ENCODE results near the gene TAS1R2.

The TAS1R2 gene

GRCh38 chr1:18819986-18820790 lies 39.3 kb downstream of the TAS1R2 start:
- no peak for DNase-seq

- DNase-seq = no peak
Observed at GRCh38 chr1:18819203-18819602, 40.3 kb downstream of the TAS1R2 start.

DNA sequence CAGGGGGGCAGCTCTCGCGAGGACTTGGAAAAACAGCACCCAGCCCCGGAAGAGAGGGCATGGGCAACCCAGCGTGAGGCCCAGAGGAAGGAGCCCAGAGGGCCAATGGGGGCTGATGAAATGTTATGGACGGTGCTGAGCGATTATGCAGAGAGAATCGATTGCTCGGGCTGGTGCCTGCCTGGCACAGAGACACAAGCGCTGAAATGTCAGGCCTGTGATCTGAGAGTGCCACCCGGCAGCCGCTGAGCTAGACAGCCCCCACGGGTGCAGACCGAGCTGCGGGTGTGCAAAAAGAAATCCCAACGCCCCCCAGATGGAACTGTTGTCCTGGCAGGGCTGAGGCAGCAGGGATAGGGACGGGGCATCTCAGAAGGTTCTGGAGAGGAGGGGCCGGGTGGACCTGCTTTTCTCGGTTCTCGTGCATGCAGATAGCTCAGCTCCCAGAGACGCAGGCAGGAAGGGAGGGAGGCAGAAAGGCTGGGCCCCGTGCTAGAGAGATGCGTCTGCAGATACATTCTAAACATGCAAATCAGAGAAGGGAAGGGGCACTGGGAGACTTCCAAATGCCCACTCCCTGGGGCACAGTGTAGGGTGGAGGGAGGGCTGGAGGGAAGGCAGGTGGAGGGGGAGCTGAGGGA lies 41.5 kb downstream of the TAS1R2 start:
- no peak for DNase-seq

- no peak for DNase-seq
Observed at GRCh38 chr1:18817316-18817715, 42.1 kb downstream of the TAS1R2 start.

DNA sequence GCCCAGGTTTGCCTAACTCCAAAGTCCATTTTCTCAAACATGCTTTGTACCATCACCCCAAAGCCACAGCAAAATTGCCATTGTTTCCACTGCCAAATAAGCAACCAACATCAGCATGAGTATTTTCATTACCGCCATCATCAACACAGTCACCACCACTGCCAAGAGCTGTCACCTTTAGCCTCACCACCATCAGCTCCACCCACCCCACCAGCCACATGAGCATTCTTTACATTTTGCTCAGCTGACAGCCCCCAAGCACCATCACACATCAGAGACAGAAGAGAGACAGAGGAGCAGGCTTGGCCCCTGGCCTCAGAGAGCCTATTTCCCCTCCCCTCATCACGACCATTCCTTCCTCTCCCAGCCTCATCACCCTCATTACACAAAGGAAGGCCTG lies 42.7 kb downstream of the TAS1R2 start:
- no peak for DNase-seq

- DNase-seq = no peak
Observed at GRCh38 chr1:18814874-18815531, 44.5 kb downstream of the TAS1R2 start.

DNA sequence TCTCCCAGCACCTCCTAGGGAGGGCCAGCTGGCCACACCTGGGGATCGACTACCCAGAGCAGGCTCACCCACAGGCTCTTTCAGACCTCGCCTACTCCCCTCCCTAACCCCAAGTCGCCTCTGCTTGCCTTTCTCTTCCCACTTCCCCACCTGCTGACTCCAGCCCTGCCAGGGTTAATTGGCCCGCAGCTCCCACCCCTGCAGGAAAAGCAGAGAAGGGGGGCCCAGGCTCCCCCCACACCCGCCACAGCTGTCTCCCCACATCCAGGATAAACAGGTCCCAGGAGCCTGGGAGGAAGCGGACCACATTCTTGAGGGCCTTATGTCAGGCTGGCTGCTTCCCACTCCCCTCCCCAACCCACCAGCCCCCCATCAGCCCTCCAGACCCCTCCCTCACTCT lies 45.0 kb downstream of the TAS1R2 start:
- no peak for DNase-seq

- no peak for DNase-seq
Observed at GRCh38 chr1:18812453-18812939, 47.0 kb downstream of the TAS1R2 start.

DNA sequence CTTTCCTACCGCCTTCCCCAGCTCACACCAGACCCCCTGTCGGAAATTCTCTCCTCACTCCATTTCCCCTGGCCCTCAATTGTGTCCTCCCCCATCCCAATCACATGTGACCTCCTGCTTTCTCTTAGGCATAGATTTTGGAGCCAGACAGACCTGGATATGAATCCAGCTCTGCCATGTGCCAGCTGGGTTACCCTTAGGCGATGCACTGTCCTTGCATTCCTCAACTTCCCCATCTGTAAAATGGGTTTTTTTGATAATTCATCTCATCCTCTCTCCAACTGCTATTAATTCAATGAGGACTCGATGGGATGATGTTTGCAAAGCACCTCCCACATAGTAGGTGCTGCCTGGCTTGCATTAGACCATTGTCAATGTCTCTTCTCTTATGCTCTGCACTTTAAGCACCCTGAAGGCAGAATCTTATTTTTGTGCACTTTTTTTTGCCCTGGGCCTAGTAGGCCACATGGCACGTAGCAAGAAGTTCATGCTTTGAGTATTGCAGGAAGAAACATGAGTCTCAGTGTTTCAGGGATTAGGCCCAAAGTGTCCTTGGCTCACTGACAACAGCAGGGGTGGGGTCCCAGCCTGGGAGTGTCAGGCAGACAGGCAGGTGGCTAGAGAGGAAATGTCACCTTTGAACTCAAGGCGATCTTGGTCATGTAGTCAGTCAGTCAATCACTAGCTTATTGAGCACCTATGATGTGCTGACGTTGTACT lies 47.6 kb downstream of the TAS1R2 start:
- DNase-seq = no peak

- no peak for DNase-seq
Observed at GRCh38 chr1:18809953-18810899, 49.2 kb downstream of the TAS1R2 start.

DNA sequence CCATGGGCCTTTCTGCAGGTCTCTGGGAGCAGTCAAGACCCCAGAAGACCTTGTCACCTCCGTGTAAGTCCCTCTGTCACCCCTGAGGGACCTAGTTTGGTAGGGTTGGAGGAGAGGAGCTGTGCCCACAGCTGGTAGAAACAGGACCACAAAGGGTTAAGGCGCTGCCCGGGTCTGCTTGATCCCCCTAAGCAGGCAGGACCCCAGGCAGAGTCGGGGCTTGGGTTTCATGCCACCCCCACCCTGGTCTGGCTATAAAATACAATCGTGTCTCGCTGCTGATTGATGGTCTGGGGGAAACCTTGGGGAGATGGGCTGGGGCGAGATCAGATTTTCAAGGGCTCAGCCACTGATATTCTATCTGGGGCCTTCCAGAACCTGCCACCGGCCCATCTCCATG lies 50.9 kb downstream of the TAS1R2 start:
- DNase-seq = no peak

DNA sequence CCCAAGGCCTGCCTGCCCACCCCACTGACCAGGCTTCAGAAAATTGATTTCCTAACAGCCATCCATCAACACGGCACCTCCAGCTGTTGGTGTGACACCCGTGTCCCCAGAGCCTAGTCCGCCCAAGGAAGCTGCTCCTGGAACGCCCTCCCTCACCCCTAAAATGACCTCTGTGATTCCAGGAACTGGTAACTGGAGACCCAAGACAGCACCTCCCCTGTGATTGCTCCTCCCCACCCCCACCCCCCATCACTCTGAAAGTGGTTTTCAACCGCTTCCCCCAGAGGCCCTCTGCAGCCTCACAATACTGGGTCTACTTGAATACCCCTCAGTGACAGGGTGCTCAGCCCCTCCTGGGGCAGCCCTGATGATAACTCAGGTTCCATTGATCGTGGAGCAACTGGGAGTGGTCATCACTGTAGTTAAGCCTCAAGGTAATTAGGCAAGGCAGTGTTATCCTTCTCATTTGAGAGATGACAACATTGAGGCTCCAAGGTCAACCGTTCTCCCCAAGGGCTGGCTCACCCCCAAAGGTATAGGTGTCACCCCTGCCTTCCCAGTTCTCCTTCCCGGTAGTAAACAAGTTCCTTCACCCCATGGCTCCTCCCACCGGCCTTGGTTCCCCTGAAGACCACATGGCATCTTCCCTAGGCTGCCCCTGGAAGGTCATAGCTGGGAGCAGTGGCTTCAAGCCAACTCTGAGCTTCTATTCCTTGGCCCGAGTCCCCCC lies 52.0 kb downstream of the TAS1R2 start:
- no peak for DNase-seq

GRCh38 chr1:18805925-18806849 lies 53.3 kb downstream of the TAS1R2 start:
- no peak for DNase-seq

DNA sequence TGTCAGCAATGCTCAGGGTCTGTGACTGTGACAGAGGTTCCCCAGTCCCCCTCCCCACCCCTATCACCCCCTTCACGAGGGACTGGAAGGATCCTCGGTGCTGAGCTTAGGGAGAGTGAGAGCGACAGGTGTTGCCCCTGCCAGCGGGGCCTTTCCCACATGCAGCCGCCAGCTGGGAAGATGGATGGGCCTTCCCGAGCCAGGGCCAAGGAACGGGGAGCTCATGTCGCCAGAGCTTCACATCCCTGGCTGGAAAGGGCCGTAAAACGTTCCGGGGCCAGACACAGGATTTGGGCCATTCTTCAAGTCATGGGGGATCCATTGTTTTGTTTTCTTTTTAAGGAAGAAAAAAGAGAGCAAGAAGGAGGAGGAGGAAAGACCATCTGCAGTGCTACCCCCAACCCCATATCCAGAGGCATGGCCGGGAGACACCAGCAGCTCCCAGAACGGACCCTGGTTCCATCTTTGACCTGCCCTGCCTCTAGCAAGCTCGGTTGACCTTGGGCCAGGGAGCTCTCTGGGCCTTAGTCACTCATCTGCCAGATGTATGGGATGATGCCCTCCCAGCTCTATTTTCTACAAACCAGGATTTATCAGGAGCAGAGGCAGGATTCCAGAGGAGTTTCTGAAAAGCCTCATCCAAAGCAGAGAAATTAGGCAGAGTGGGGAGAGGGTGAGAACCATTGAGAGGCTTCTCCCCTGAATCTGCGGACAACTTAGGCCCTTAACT lies 54.1 kb downstream of the TAS1R2 start:
- DNase-seq = no peak

DNA sequence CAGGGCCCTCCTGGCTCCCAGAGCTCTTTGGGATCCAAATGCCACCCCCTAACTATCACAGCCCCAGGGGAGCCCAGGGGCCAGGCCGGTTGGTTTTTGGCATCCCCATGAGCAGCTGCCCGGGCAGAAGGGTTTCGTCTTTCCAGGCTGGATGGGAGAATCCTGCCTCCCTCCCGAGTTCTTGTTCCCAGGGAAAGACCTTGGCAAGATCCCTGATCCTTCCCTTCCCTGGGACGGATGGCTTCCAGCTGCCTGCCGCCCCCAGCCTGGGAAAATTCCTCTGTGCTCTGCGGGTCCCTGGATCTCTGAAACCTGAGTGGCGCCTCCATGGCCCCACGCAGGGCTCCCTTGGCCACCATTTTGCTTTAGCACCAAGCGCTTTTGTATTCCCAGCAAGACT lies 55.6 kb downstream of the TAS1R2 start:
- no peak for DNase-seq

- DNase-seq = no peak
Observed at GRCh38 chr1:18803151-18803791, 56.2 kb downstream of the TAS1R2 start.

DNA sequence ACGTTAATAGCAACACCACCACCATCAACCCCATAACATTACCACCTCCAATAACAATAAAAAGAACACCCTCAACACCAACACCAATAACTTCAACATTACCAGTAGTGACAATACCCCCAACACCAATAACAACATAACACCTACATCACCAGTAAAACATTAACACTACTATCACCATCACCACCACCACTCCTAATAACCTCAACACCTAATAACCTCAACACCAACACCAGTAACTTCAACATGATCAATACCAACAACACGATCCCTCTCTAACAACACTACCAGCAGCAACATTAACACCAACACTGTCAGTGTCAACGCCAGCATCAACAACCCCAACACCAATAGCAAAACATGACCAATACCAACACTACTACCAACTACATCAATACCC lies 57.2 kb downstream of the TAS1R2 start:
- DNase-seq = no peak

- DNase-seq = no peak
Observed at GRCh38 chr1:18800258-18800657, 59.2 kb downstream of the TAS1R2 start.

Measured in right kidney (tissue), 1 donor.